ENCODE measurements around the gene CXCL16. TPM values are rescaled to one million over a fixed set of nuclear protein-coding genes. Genes with fewer than 3 reads are reported as not detected.

The CXCL16 gene
- total RNA-seq, 2 donors from 2014 or later, result 3.6 to 27.5 TPM

DNA sequence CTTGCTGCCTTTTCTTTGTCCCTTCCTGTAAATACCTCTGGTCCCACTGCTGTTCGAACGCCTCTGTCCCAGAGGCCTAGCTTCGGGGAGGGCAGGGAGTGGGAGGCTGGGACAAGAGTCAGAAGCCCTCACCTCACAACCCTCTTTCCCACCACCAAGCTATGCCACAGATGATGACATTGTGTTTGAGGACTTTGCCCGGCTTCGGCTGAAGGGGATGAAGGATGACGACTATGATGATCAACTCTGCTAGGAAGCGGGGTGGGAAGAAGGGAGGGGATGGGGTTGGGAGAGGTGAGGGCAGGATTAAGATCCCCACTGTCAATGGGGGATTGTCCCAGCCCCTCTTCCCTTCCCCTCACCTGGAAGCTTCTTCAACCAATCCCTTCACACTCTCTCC, 18.9 kb downstream of the CXCL16 start:
- intact Hi-C loops (cut with DNase I), result no loop called here
- Histone ChIP-seq H3K9me3 (no peaks in the 10 kb centered on the region), H3K27ac (peak overlapping the region; percentile 73 to 86 (median 82)), H3K4me1 (peaks cover 35% of the 10 kb centered on the region), H3K4me3 (no peak overlapping the region), H3K36me3 (replicated peaks in 1 of 2; ENCODE audit: insufficient read depth in 1 of 2, low read depth in 2 of 2) (peaks cover 0 to 2% of the 10 kb centered on the region in 2 donors), H3K27me3 (no peaks in the 10 kb centered on the region)
- 81 to 91% methylated on average over 7 of the region's 7 CpGs for WGBS, 2 donors
- ATAC-seq (no peak), DNase-seq (no peak)
- TF ChIP-seq, protein P1, sequence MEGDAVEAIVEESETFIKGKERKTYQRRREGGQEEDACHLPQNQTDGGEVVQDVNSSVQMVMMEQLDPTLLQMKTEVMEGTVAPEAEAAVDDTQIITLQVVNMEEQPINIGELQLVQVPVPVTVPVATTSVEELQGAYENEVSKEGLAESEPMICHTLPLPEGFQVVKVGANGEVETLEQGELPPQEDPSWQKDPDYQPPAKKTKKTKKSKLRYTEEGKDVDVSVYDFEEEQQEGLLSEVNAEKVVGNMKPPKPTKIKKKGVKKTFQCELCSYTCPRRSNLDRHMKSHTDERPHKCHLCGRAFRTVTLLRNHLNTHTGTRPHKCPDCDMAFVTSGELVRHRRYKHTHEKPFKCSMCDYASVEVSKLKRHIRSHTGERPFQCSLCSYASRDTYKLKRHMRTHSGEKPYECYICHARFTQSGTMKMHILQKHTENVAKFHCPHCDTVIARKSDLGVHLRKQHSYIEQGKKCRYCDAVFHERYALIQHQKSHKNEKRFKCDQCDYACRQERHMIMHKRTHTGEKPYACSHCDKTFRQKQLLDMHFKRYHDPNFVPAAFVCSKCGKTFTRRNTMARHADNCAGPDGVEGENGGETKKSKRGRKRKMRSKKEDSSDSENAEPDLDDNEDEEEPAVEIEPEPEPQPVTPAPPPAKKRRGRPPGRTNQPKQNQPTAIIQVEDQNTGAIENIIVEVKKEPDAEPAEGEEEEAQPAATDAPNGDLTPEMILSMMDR (IDR thresholded peaks at IDR 0.05), result no peak
- no peak for TF ChIP-seq POLR2A (IDR thresholded peaks at IDR 0.05)

DNA sequence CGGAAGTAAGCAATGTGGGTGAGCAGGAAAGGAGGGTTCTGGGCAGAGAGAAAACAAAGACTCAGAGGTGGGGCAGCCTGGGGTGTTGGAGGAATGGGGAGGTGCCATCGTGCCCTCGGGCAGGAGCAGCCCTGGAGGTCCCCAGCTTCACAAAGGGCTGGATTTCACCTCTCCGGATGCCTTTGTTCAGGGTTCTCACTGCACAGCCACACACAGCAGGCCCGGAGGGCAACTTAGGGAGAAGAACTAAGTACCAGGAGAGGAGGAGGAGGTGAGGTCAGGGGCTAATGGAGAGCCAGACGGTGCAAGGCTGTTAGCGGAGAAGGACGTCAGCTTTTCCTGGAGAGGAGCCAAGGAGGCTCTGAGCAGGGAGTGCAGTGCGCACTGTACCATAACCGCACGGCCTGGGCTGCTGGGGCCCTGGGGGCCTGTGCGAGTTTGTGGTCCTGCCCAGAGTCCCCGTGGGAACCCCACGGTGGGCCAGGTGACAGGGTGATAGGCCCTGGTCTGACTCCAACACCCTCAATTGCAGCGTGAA, 20.0 kb downstream of the CXCL16 start:
- H3K9me3 ChIP-seq, result no peaks in the 10 kb centered on the region
- H3K36me3 ChIP-seq (replicated peaks in 1 of 2; ENCODE audit: insufficient read depth in 1 of 2, low read depth in 2 of 2), result peaks cover 0 to 2% of the 10 kb centered on the region in 2 donors
- intact Hi-C loops (cut with DNase I), result no loop called here
- peak; percentile 20 for ATAC-seq
- TF ChIP-seq, protein P1 (IDR thresholded peaks at IDR 0.05), result no peak
- TF ChIP-seq POLR2A (IDR thresholded peaks at IDR 0.05), result no peak
- H3K4me1 ChIP-seq, result peaks cover 35% of the 10 kb centered on the region
- H3K27ac ChIP-seq, result peak overlapping the region; percentile 15 to 86 (median 50)
- H3K27me3 ChIP-seq, result no peaks in the 10 kb centered on the region
- WGBS, 2 donors, result 58 to 66% methylated on average over 7 to 15 of the region's 15 CpGs
- DNase-seq, result peak; percentile 60 to 70 (median 68)
- H3K4me3 ChIP-seq, result no peak overlapping the region

DNA sequence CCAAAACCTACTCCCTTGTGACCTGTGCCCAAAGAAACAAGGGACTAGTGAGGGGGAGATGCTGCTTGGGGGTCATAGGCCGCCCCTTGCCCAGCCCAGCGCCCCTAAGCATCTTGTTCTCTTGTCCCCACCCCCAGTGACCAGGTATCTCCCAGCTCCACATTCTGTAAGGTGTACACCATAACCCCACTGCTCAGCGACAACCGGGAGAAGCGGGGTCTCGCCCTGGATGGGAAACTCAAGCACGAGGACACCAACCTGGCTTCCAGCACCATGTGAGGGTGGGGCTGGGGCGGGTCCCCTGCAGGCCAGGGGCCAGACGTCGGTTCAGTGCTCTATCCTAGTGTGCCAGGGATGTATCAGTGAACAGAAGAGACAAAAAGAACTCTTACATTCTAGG, 20.6 kb downstream of the CXCL16 start:
- Histone ChIP-seq H3K27me3 (no peaks in the 10 kb centered on the region), H3K9me3 (no peaks in the 10 kb centered on the region), H3K36me3 (replicated peaks in 1 of 2; ENCODE audit: insufficient read depth in 1 of 2, low read depth in 2 of 2) (peaks cover 0 to 2% of the 10 kb centered on the region in 2 donors), H3K27ac (peak overlapping the region in 1 of 4 donors; percentile 22), H3K4me3 (no peak overlapping the region), H3K4me1 (peaks cover 35% of the 10 kb centered on the region)
- WGBS, 2 donors, result 85 to 87% methylated on average over 10 of the region's 10 CpGs
- no peak for ATAC-seq
- TF ChIP-seq, protein P1 (IDR thresholded peaks at IDR 0.05), result no peak
- no peak for TF ChIP-seq POLR2A (IDR thresholded peaks at IDR 0.05)
- intact Hi-C loops (cut with DNase I), result no loop called here
- no peak for DNase-seq

DNA sequence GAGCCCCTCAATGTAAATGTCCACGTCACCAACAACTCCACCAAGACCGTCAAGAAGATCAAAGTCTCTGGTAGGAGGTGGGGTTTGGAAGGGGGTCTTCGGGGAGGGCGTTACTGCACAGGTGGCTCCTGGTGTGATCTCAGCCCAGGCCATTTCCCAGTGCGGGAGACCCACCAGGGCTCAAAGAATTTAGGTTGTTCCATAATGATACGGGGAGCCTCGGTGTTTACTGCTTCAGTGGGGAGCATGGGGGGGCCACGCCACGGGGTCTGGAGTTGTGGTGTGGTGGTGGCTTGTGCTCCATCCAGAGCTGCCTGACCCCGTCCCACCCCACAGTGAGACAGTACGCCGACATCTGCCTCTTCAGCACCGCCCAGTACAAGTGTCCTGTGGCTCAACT, 21.5 kb downstream of the CXCL16 start:
- Histone ChIP-seq H3K4me3 (no peak overlapping the region), H3K9me3 (no peaks in the 10 kb centered on the region), H3K27ac (no peak overlapping the region), H3K4me1 (peaks cover 35% of the 10 kb centered on the region), H3K36me3 (replicated peaks in 1 of 2; ENCODE audit: insufficient read depth in 1 of 2, low read depth in 2 of 2) (peaks cover 0 to 2% of the 10 kb centered on the region in 2 donors), H3K27me3 (no peaks in the 10 kb centered on the region)
- no peak for ATAC-seq
- TF ChIP-seq POLR2A (IDR thresholded peaks at IDR 0.05), result no peak
- TF ChIP-seq, protein P1 (IDR thresholded peaks at IDR 0.05), result no peak
- intact Hi-C loops (cut with DNase I), result no loop called here
- DNase-seq, result no peak
- WGBS, 2 donors, result 94 to 96% methylated on average over 12 to 13 of the region's 13 CpGs

DNA sequence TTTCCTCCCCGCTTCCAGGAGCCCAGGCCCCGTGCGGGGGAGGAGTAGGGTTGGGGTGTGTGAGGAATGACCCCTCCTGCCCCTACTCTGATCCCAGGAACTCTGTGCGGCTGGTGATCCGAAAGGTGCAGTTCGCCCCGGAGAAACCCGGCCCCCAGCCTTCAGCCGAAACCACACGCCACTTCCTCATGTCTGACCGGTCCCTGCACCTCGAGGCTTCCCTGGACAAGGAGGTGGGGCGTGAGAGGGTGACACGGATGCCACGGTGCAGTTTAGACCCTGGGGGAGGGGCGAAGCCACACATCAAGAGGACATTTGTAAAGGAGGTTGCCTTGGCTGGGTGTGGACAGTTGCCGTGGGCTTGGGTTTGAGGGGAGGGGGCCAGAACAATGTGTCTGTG, 21.9 kb downstream of the CXCL16 start:
- Histone ChIP-seq H3K36me3 (replicated peaks in 1 of 2; ENCODE audit: insufficient read depth in 1 of 2, low read depth in 2 of 2) (peaks cover 0 to 2% of the 10 kb centered on the region in 2 donors), H3K27me3 (no peaks in the 10 kb centered on the region), H3K4me1 (peaks cover 34% of the 10 kb centered on the region), H3K9me3 (no peaks in the 10 kb centered on the region), H3K27ac (no peak overlapping the region), H3K4me3 (no peak overlapping the region)
- WGBS, 2 donors, result 80 to 92% methylated on average over 14 to 17 of the region's 17 CpGs
- ATAC-seq (no peak), DNase-seq (no peak)
- intact Hi-C loops (cut with DNase I), result no loop called here
- TF ChIP-seq, protein P1 (IDR thresholded peaks at IDR 0.05), result no peak
- TF ChIP-seq POLR2A (IDR thresholded peaks at IDR 0.05), result no peak
